Measurements from ENCODE around the gene OGFOD3.
"Not testable (repeated sequence)": the region's sequence is repeated elsewhere in the genome, so short reads cannot be mapped to it uniquely, and the experiment has no call there.

The OGFOD3 gene

DNA sequence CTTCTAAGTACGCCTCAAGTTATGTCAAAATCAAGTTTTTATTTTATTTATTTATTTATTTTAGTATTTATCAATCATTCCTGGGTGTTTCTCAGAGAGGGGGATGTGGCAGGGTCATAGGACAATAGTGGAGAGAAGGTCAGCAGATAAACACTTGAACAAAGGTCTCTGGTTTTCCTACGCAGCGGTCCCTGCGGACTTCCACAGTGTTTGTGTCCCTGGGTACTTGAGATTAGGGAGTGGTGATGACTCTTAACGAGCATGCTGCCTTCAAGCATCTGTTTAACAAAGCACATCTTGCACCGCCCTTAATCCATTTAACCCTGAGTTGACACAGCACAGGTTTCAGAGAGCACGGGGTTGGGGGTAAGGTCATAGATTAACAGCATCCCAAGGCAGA lies 34.8 kb upstream of the OGFOD3 start:
- not testable (repeated sequence) for ATAC-seq (replicated peaks); H3K27me3 Mint-ChIP-seq; DNase-seq; H3K9me3 Mint-ChIP-seq; H3K36me3 Mint-ChIP-seq; H3K4me3 Mint-ChIP-seq; H3K27ac Mint-ChIP-seq
- H3K4me1 Mint-ChIP-seq: peaks cover 18 to 30% of the 10 kb centered on the region in 2 donors

DNA sequence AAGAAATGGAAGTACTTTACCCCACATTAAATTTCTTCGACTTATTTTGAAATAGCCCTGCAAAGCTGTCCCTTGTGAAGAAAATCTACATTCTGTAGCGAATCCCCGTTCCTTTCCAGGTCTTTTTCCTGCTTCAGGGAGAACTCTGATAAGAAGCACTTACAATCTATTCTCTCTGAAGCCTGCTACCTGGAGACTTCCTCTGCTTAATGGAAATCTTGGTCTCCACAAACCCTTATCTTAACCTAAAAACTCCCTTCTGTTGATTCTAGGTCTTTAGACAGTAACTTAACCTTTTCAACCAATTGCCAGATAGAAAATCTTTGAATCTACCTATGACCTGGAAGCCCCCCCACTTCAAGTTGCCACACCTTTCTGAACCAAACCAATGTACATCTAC lies 33.8 kb upstream of the OGFOD3 start:
- Mint-ChIP-seq H3K4me3 (peak overlapping the region in 1 of 2 donors; percentile 19), H3K36me3 (peaks cover 2 to 9% of the 10 kb centered on the region in 2 donors), H3K27me3 (no peaks in the 10 kb centered on the region), H3K4me1 (peaks cover 17 to 28% of the 10 kb centered on the region in 2 donors), H3K27ac (no peak overlapping the region), H3K9me3 (no peaks in the 10 kb centered on the region)
- no peak for ATAC-seq (replicated peaks)
- no peak for DNase-seq

DNA sequence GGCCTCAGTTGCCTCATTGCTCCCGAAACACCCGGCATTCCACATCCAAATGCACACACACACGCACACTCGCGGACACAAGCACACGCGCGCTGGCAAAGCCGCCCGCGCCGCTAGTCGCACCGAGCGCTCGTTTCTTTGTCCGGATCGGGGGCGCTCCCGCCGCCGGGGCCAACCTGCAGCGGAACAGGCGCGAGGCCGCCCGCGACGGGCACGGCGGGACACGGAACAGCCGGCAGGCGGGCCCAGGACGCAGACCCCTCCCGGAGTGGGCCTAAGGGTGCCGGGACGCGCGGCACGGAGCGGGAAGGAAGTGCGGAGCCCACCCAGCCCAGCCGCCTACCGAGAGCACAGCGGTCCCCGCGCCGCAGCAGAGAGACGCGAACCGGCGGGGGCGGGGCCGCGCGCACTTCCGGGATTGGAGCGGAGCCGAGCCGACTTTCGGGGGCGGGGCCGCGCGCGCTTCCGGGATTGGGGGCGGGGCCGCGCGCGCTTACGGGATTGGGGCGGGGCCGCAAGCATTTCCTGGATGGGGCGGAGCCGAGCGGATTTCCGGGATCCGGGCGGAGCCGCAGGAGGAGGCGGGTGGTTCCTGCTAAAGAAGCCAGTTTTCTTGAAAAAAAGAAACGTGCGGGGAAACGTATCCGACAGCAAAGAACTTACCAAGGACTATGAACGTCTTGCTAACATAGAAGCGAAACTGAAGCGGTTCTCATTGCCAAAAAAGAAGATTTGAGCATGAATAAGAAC lies 32.1 kb upstream of the OGFOD3 start, which contains the start of gene CYBC1:
CYBC1 (minus strand) TSS at position 396 of the 750 bp plus-strand sequence. CDS start 1,498 bp downstream, outside the sequence.
- Mint-ChIP-seq H3K4me1 (peaks cover 22 to 35% of the 10 kb centered on the region in 2 donors), H3K27ac (peak within 1 kb of the TSS; percentile 100), H3K4me3 (peak within 1 kb of the TSS; percentile 92 to 97), H3K9me3 (no peaks in the 10 kb centered on the region), H3K27me3 (no peaks in the 10 kb centered on the region), H3K36me3 (peaks cover 14 to 21% of the 10 kb centered on the region in 2 donors)
- DNase-seq (peak; percentile 86), ATAC-seq (replicated peaks) (peak; percentile 55 to 62)

DNA sequence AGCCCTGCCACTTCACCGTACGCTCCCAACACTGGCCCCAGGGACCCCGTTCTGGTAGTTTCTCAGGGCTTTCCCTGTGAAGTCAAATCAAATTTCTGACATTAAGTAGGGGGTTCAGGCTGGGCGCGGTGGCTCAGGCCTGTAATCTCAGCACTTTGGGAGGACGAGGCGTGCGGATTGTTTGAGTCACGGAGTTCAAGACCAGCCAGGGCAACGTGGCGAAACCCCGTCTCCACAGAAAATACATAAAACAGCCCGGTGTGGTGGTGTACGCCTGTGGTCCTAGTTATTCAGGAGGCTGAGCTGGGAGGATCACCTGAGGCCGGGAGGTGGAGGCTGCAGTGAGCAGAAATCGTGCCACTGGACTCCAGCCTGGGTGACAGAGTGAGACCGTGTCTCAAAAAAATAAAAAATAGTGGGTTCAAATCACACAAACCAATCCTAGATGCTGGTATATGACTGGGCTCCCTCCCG lies 31.5 kb upstream of the OGFOD3 start:
- no peaks in the 10 kb centered on the region for H3K27me3 Mint-ChIP-seq
- peak overlapping the region; percentile 92 to 97 for H3K4me3 Mint-ChIP-seq
- ATAC-seq (replicated peaks) (peak in 1 of 2 donors; percentile 58), DNase-seq (no peak)
- H3K9me3 Mint-ChIP-seq: no peaks in the 10 kb centered on the region
- H3K4me1 Mint-ChIP-seq: peaks cover 22 to 37% of the 10 kb centered on the region in 2 donors
- H3K36me3 Mint-ChIP-seq: peaks cover 15 to 21% of the 10 kb centered on the region in 2 donors
- peak overlapping the region; percentile 100 for H3K27ac Mint-ChIP-seq

DNA sequence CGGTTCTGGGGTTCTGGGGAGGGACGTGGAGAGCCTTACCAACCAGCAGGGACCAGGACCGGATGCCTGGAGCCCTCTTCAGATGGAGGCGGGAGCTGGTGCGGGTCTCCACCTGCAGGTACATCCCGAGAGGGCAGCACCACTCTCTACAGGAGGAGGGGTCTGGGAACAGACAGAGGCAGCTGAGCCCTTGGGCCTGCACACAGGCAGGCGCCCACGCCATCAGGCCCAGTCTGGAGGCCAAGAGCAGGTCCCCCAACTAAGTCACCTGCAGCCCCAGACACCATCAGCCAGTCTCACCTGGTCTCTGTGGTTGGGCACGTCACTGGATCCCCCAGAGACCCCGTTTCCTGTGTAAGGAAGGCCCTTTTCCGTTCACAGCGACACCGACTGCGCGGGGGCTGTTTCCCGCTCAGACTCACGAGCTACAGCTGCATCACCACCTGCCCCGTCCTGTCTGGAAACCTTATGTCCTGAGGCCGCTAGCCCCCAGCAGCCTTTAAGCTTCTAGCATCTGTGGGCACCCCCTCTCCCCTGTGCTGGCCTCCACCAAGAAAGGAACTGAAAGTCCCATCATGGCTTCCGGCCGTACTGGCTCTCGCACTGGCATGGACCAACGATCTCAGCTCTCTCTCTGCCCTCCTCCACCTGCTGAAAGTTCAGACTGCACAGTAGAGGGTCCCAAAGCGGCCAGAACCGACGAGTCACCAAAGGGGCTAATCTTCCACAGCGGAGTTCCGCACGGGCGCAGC lies 30.9 kb upstream of the OGFOD3 start:
- peak; percentile 92 for DNase-seq
- peaks cover 15 to 22% of the 10 kb centered on the region in 2 donors for H3K36me3 Mint-ChIP-seq
- H3K4me1 Mint-ChIP-seq: peaks cover 23 to 37% of the 10 kb centered on the region in 2 donors
- peak overlapping the region; percentile 92 to 97 for H3K4me3 Mint-ChIP-seq
- no peaks in the 10 kb centered on the region for H3K27me3 Mint-ChIP-seq
- no peaks in the 10 kb centered on the region for H3K9me3 Mint-ChIP-seq
- ATAC-seq (replicated peaks): peak; percentile 81 to 84
- H3K27ac Mint-ChIP-seq: peak overlapping the region; percentile 100

DNA sequence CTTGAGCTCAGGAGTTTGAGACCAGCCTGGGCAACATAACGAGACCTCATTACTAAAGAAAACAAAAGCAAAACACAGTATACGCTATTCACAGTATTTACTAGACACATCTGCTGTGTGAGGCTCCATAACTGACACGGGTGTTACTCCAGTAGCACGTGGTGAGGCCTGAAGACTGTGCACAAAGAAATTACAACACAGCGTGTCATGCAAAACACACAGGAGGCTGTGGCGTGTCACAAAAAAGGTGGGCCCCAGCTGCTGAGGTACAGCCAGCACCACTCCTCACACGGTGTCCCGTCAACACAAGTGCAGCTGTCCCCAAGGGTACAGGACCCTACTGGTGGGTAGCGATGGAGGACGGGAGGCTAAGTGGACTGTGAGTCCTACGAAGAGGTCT lies 29.5 kb upstream of the OGFOD3 start:
- DNase-seq (no peak), ATAC-seq (replicated peaks) (no peak)
- Mint-ChIP-seq H3K9me3 (no peaks in the 10 kb centered on the region), H3K4me3 (peak overlapping the region; percentile 63 to 67), H3K27ac (peak overlapping the region; percentile 88), H3K36me3 (peaks cover 18 to 29% of the 10 kb centered on the region in 2 donors), H3K4me1 (peaks cover 26 to 43% of the 10 kb centered on the region in 2 donors), H3K27me3 (no peaks in the 10 kb centered on the region)

DNA sequence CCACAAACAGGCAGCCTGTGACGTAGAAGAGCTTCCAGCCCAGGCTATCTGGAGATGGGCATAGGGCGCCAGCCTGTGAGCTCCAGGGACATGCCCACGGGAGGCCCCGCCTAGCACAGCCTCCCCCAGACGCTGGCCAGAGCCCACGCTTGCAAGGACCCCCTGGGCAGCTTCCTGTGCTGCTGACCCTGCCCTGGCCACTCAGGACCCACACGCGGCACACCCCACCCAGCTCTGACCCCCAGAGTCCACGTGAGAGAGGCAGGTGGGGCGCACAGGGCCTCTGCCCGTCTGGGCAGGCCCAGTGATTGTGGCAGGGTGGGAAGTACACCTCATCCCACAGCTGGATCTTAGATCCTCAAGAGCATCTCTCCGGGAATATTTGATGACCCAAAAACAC lies 28.3 kb upstream of the OGFOD3 start:
- peaks cover 32 to 55% of the 10 kb centered on the region in 2 donors for H3K4me1 Mint-ChIP-seq
- H3K27me3 Mint-ChIP-seq: no peaks in the 10 kb centered on the region
- H3K9me3 Mint-ChIP-seq: no peaks in the 10 kb centered on the region
- DNase-seq (no peak), ATAC-seq (replicated peaks) (no peak)
- peak overlapping the region; percentile 92 for H3K27ac Mint-ChIP-seq
- peak overlapping the region; percentile 29 to 62 for H3K4me3 Mint-ChIP-seq
- peaks cover 23 to 34% of the 10 kb centered on the region in 2 donors for H3K36me3 Mint-ChIP-seq

DNA sequence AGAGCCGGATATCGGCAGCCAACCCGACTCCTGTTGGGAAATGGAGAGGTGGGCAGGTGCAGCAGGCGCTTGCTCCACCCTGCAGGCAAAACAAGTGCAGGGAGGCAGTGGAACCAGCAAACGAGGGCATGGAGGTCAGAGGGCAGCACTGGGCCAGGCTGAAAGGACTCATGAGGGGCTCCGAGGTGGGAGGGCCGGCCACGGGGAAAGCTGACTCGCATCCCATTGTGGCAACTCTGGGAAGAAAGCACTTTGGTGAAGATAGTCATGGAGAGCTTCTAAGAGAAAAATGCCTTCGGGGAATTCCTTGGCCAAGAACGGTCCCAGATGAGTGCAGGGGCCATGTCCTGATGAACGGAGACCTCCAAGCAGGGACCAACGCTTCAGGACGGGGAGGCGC lies 27.7 kb upstream of the OGFOD3 start:
- H3K27me3 Mint-ChIP-seq: no peaks in the 10 kb centered on the region
- H3K27ac Mint-ChIP-seq: peak overlapping the region; percentile 69
- H3K4me1 Mint-ChIP-seq: peaks cover 32 to 56% of the 10 kb centered on the region in 2 donors
- H3K9me3 Mint-ChIP-seq: no peaks in the 10 kb centered on the region
- H3K4me3 Mint-ChIP-seq: peak overlapping the region in 1 of 2 donors; percentile 41
- ATAC-seq (replicated peaks) (no peak), DNase-seq (no peak)
- peaks cover 23 to 34% of the 10 kb centered on the region in 2 donors for H3K36me3 Mint-ChIP-seq

DNA sequence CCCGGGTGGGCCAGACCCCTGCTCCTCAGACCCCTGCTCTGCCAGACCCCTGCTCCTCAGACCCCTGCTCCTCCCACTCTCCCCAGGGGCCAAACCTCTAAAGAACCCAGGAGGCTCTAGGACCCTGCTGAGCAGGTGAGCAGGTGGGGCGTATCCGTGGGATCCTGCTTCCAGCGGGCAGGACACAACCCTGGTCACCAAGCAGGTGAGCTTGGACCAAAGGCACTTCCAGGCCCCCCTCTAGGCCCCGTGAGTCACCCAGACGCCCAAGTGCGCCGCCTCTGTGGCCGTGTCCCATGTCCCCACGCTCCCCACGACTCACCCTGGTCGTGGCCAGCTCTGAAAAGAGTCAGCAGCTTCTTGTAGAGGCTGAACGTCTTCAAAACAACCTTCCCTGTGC lies 27.2 kb upstream of the OGFOD3 start:
- DNase-seq (no peak), ATAC-seq (replicated peaks) (no peak)
- Mint-ChIP-seq H3K4me3 (peak overlapping the region in 1 of 2 donors; percentile 41), H3K36me3 (peaks cover 27 to 38% of the 10 kb centered on the region in 2 donors), H3K9me3 (no peaks in the 10 kb centered on the region), H3K27ac (peak overlapping the region; percentile 69), H3K27me3 (no peaks in the 10 kb centered on the region), H3K4me1 (peaks cover 36 to 60% of the 10 kb centered on the region in 2 donors)

DNA sequence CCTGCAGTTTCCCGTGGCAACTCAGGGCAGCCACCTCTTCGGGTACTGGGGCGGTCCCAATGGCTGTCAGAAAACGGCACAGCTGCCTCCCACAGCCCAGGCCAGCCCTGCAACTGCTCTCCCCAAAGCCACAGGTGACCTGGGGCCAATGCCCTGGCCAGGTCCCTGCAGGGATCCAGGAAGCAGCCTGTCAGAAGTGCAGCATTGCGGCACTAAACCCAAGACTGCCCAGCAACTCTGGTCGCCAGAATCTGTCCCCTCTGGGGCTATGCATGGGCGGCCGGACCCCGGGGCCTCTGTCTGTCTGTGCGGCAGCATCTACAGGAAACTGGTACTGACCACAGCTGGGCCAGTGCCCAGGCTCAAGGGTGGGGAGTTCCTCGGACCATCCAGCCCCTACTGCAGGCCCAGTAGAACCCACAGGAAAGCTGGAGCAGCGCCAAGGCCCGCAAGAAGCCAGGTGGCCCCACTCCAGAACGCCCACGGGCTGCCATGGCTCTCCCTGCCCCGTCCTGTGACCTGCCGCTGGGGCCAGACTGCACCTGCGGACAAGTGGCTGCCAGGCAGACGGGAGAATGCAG lies 26.6 kb upstream of the OGFOD3 start:
- H3K9me3 Mint-ChIP-seq: no peaks in the 10 kb centered on the region
- H3K4me3 Mint-ChIP-seq: no peak overlapping the region
- ATAC-seq (replicated peaks) (no peak), DNase-seq (no peak)
- H3K27me3 Mint-ChIP-seq: no peaks in the 10 kb centered on the region
- peak overlapping the region; percentile 14 for H3K27ac Mint-ChIP-seq
- H3K4me1 Mint-ChIP-seq: peaks cover 40 to 65% of the 10 kb centered on the region in 2 donors
- peaks cover 28 to 41% of the 10 kb centered on the region in 2 donors for H3K36me3 Mint-ChIP-seq

DNA sequence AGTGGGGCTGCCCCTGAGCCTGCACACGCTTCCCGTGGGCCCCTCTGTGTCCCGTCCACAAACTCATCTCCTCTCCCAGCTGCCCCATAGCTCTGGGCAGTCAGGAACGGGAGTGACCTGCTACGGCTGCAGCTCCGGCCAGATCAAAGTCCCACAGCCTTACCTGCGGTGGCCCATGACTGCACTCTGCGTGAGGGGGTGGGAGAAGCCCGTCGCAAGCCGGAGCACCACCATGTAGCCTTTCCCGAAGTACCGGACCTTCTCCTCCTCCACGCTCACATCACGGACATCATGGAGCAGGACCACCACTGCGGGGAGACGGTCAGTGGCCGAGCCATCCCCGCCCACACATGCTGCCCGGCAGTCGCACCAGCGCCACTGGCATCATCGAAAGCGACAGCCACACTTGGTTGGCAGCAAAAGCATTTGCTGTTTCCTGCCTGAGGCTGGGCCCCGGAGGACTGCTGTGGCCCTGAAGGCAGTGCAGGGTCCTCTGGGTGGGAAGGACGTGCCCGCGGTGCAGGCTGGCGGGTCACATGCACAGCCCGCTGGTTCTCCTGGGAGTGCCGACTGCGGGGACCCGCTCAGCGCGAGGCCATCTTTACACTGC lies 26.0 kb upstream of the OGFOD3 start:
- Mint-ChIP-seq H3K4me3 (no peak overlapping the region), H3K9me3 (no peaks in the 10 kb centered on the region), H3K27ac (peak overlapping the region; percentile 47), H3K27me3 (no peaks in the 10 kb centered on the region), H3K36me3 (peaks cover 28 to 38% of the 10 kb centered on the region in 2 donors), H3K4me1 (peaks cover 37 to 71% of the 10 kb centered on the region in 2 donors)
- ATAC-seq (replicated peaks) (no peak), DNase-seq (no peak)

DNA sequence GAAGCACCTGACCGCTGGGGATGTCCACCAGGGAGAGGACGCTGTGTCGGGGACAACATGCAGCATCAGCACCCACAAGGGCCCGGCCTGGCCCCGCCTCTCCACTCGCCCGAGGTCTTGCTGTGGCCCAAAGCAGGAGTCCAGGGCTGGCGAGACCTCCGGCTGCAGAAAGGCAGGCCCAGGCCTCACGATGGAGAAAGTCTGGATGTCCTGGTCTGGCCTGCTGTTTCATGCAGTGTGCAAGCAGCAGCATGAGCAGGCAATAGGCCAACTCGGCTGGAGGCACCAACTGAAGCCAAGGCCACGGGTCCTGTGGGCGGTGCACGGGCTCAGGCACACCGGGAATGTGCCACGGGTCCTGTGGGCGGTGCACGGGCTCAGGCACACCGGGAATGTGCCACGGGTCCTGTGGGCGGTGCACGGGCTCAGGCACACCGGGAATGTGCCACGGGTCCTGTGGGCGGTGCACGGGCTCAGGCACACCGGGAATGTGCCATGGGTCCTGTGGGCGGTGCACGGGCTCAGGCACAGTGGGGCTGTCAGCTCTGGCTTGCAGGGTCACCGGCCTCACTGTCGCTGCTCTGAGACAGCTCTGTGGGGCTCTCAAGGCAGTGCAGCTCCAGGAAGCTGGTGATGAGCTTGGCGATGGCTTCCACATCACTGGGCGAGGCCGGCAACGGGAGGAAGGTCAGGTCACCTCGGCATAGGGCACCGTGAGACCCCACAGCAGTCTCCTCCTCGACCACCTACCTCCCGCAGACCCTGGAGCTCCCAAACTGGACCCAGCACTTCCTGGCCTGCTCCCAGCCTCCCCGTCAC lies 25.3 kb upstream of the OGFOD3 start:
- H3K9me3 Mint-ChIP-seq: no peaks in the 10 kb centered on the region
- peak overlapping the region; percentile 65 for H3K27ac Mint-ChIP-seq
- peaks cover 28 to 38% of the 10 kb centered on the region in 2 donors for H3K36me3 Mint-ChIP-seq
- ATAC-seq (replicated peaks) (no peak), DNase-seq (no peak)
- peak overlapping the region in 1 of 2 donors; percentile 17 for H3K4me3 Mint-ChIP-seq
- H3K4me1 Mint-ChIP-seq: peaks cover 38 to 73% of the 10 kb centered on the region in 2 donors
- no peaks in the 10 kb centered on the region for H3K27me3 Mint-ChIP-seq

Measured in stimulated activated naive B cell treated with anti-CD40 and anti-IgM and Interleukin-4, amounts not matched to agents 10 μg/mL and 1 μg/mL and 100 μg/mL, for 72 hours (primary cell).